ENCODE data around the gene TNKS1BP1.
A peak's percentile ranks its signal among the peaks of the same experiment; 100 is the strongest.
"Not testable (repeated sequence)": the region's sequence is repeated elsewhere in the genome, so short reads cannot be mapped to it uniquely, and the experiment has no call there.

TNKS1BP1 gene

GRCh38 chr11:57324886-57325734 is at the start of gene TNKS1BP1:
TSS of gene TNKS1BP1 (minus strand) at chr11:57324952. CDS start at chr11:57321885, 3,067 bp downstream.
- DNase-seq, result peak; percentile 96

GRCh38 chr11:57373146-57373545 is 48.4 kb upstream of the TNKS1BP1 start:
- DNase-seq, result no peak

- DNase-seq, result no peak
Observed at GRCh38 chr11:57370941-57371340, 46.2 kb upstream of the TNKS1BP1 start.

- no peak for DNase-seq
Observed at GRCh38 chr11:57370251-57370650, 45.5 kb upstream of the TNKS1BP1 start.

- no peak for DNase-seq
Observed at GRCh38 chr11:57368845-57369232, 44.1 kb upstream of the TNKS1BP1 start.

- no peak for DNase-seq
Observed at GRCh38 chr11:57368106-57368844, 43.5 kb upstream of the TNKS1BP1 start.

- DNase-seq, result no peak
Observed at GRCh38 chr11:57364851-57365660, 40.3 kb upstream of the TNKS1BP1 start.

- DNase-seq, result peak; percentile 73
Observed at GRCh38 chr11:57363131-57364080, 38.7 kb upstream of the TNKS1BP1 start.

- no peak for DNase-seq
Observed at GRCh38 chr11:57361926-57362325, 37.2 kb upstream of the TNKS1BP1 start.

- DNase-seq, result not testable (repeated sequence)
Observed at GRCh38 chr11:57361420-57361819, 36.7 kb upstream of the TNKS1BP1 start.

- DNase-seq, result no peak
Observed at GRCh38 chr11:57360991-57361390, 36.2 kb upstream of the TNKS1BP1 start.

GRCh38 chr11:57359896-57360690 is 35.3 kb upstream of the TNKS1BP1 start:
- DNase-seq, result no peak

GRCh38 chr11:57359396-57359795 is 34.6 kb upstream of the TNKS1BP1 start:
- no peak for DNase-seq

- no peak for DNase-seq
Observed at GRCh38 chr11:57358991-57359390, 34.2 kb upstream of the TNKS1BP1 start.

GRCh38 chr11:57358543-57358961 is 33.8 kb upstream of the TNKS1BP1 start:
- peak; percentile 81 for DNase-seq

- DNase-seq, result peak; percentile 37
Observed at GRCh38 chr11:57357856-57358255, 33.1 kb upstream of the TNKS1BP1 start.

GRCh38 chr11:57357310-57357709 is 32.6 kb upstream of the TNKS1BP1 start:
- no peak for DNase-seq

GRCh38 chr11:57356268-57356667 is 31.5 kb upstream of the TNKS1BP1 start:
- DNase-seq, result peak; percentile 41

GRCh38 chr11:57354699-57355098 is 29.9 kb upstream of the TNKS1BP1 start:
- DNase-seq, result peak; percentile 90

GRCh38 chr11:57353852-57354251 is 29.1 kb upstream of the TNKS1BP1 start:
- DNase-seq, result peak; percentile 59

- DNase-seq, result no peak
Observed at GRCh38 chr11:57353446-57353845, 28.7 kb upstream of the TNKS1BP1 start.
